ENCODE data around the gene TEKT4. TPM values are rescaled to one million over a fixed set of nuclear protein-coding genes. Genes with fewer than 3 reads are reported as not detected.
"Not testable (repeated sequence)": the region's sequence is repeated elsewhere in the genome, so short reads cannot be mapped to it uniquely, and the experiment has no call there.

The TEKT4 gene
- total and polyA plus RNA-seq, 8 donors, result not detected

DNA sequence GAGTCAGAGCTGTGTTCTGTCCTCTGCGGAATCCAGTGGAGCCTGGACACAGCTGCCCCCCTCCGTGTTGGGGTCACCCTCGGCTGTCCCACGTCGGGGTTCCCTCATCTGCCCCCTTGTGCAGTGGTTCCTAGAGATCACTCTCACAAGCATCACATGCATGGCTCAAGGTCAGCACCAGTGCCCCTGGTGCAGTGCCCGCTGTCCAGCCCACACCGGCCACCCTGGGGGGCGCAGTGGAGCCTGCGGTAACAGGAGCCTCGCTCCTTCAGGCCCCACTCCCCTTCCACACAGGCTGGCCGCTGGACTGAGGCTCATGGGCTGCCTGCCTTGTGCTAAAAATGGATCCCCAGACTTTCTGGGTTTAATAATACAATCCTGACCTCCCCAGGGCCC lies 8.8 kb downstream of the TEKT4 start:
- intact Hi-C loops (cut with DNase I; ENCODE audit: low total_unique reads), result no loop called here
- peaks cover 0 to 37% (median 0%) of the 10 kb centered on the region in 3 donors for H3K27me3 ChIP-seq
- H3K27ac ChIP-seq, result no peak overlapping the region
- 81 to 91% (median 87%) methylated on average over 6 to 11 of the region's 11 CpGs for WGBS, 5 donors
- DNase-seq, result no peak
- no peaks in the 10 kb centered on the region for H3K36me3 ChIP-seq
- no peak overlapping the region for H3K4me3 ChIP-seq
- H3K4me1 ChIP-seq, result no peaks in the 10 kb centered on the region
- TF ChIP-seq EP300 (IDR thresholded peaks at IDR 0.05) (no peak), POLR2A (IDR thresholded peaks at IDR 0.05) (no peak), POLR2AphosphoS5 (IDR thresholded peaks at IDR 0.05) (no peak)
- TF ChIP-seq, protein P1, sequence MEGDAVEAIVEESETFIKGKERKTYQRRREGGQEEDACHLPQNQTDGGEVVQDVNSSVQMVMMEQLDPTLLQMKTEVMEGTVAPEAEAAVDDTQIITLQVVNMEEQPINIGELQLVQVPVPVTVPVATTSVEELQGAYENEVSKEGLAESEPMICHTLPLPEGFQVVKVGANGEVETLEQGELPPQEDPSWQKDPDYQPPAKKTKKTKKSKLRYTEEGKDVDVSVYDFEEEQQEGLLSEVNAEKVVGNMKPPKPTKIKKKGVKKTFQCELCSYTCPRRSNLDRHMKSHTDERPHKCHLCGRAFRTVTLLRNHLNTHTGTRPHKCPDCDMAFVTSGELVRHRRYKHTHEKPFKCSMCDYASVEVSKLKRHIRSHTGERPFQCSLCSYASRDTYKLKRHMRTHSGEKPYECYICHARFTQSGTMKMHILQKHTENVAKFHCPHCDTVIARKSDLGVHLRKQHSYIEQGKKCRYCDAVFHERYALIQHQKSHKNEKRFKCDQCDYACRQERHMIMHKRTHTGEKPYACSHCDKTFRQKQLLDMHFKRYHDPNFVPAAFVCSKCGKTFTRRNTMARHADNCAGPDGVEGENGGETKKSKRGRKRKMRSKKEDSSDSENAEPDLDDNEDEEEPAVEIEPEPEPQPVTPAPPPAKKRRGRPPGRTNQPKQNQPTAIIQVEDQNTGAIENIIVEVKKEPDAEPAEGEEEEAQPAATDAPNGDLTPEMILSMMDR (IDR thresholded peaks at IDR 0.05), result no peak
- H3K9me3 ChIP-seq, result no peaks in the 10 kb centered on the region

DNA sequence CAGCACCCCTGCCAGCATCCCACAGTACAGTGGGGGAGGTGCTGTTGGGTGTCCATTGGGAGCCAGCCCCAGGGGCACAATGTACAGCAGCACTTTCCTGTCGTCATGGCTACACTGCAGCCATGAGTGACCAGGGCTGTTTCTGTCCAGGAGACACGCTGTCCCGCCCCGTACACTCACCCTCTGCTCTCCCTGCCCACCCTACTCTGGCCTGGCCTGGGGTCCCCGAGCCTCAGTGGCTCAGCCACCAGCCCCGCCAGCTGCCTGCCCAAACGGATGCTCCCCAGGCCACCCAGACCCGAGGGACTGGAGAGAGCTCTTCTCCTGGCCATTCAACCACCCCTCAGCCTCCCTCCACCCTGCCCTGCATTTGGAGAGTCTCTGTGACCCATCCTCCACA lies 9.3 kb downstream of the TEKT4 start:
- intact Hi-C loops (cut with DNase I; ENCODE audit: low total_unique reads), result no loop called here
- Histone ChIP-seq H3K27me3 (peaks cover 0 to 32% (median 0%) of the 10 kb centered on the region in 3 donors), H3K36me3 (no peaks in the 10 kb centered on the region), H3K4me3 (no peak overlapping the region), H3K9me3 (no peaks in the 10 kb centered on the region), H3K4me1 (no peaks in the 10 kb centered on the region), H3K27ac (no peak overlapping the region)
- WGBS, 5 donors, result 67 to 79% (median 73%) methylated on average over 4 to 8 of the region's 8 CpGs
- no peak for DNase-seq
- TF ChIP-seq, protein P1 (IDR thresholded peaks at IDR 0.05), result no peak
- TF ChIP-seq POLR2A (IDR thresholded peaks at IDR 0.05) (no peak), POLR2AphosphoS5 (IDR thresholded peaks at IDR 0.05) (no peak), EP300 (IDR thresholded peaks at IDR 0.05) (no peak)

DNA sequence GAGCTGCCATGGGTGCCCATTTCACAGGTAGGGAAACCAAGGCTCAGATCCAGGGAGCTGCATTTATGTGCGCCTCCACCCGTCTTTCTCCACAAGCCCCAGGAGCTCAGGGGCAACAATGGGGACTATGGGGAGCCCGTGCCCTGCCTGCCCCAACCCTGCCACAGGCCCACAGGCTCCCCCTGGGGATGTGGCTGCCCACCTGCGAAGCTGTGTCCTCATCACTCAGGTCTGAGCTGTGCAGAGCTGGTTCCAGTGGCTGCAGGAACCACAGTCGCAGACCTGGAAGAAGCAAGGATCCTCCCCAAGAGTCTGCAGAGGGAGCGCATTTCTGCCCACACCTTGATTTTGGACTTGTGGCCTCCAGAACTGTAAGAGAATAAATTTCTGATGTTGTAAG lies 9.8 kb downstream of the TEKT4 start:
- H3K27ac ChIP-seq, result no peak overlapping the region

DNA sequence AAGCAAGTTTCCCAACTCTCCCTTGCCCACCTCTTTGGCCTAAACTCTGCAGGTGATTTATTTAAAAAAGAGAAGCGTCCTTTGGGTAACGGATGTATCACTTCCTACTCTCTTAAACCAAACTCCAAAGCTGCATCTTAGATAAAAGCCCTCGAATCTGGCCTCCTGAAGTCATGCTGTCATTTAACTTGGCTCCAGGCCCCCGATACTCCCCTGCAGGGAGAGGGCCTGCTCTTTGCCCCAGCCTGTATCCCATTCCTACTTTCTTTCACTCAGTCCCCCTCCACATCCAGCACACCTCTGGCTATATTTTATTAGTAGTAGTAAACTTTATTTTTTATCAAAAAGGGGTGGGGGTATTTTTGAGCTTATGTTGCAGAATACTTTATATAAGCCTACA lies 19.0 kb downstream of the TEKT4 start:
- H3K4me3 ChIP-seq, result no peak overlapping the region
- no peaks in the 10 kb centered on the region for H3K36me3 ChIP-seq
- TF ChIP-seq, protein P1 (IDR thresholded peaks at IDR 0.05), result no peak
- TF ChIP-seq POLR2A (IDR thresholded peaks at IDR 0.05) (no peak), POLR2AphosphoS5 (IDR thresholded peaks at IDR 0.05) (no peak), EP300 (IDR thresholded peaks at IDR 0.05) (no peak)
- H3K9me3 ChIP-seq, result no peaks in the 10 kb centered on the region
- no peak for DNase-seq
- 16 to 36% (median 31%) methylated on average over 4 of the region's 4 CpGs for WGBS, 5 donors
- peaks cover 0 to 4% (median 0%) of the 10 kb centered on the region in 3 donors for H3K27me3 ChIP-seq
- intact Hi-C loops (cut with DNase I; ENCODE audit: low total_unique reads), result no loop called here
- no peaks in the 10 kb centered on the region for H3K4me1 ChIP-seq
- H3K27ac ChIP-seq, result no peak overlapping the region

More for the DNA sequence above, 9.8 kb downstream of the TEKT4 start:
- Histone ChIP-seq H3K4me1 (no peaks in the 10 kb centered on the region), H3K9me3 (no peaks in the 10 kb centered on the region), H3K27me3 (peaks cover 0 to 27% (median 0%) of the 10 kb centered on the region in 3 donors), H3K4me3 (no peak overlapping the region), H3K36me3 (no peaks in the 10 kb centered on the region)
- WGBS, 5 donors, result 75 to 100% (median 80%) methylated on average over 3 to 6 of the region's 6 CpGs
- DNase-seq, result no peak
- TF ChIP-seq POLR2AphosphoS5 (IDR thresholded peaks at IDR 0.05), result no peak
- TF ChIP-seq POLR2A (IDR thresholded peaks at IDR 0.05), result no peak
- TF ChIP-seq, protein P1 (IDR thresholded peaks at IDR 0.05), result no peak
- TF ChIP-seq EP300 (IDR thresholded peaks at IDR 0.05), result no peak
- intact Hi-C loops (cut with DNase I; ENCODE audit: low total_unique reads), result no loop called here

DNA sequence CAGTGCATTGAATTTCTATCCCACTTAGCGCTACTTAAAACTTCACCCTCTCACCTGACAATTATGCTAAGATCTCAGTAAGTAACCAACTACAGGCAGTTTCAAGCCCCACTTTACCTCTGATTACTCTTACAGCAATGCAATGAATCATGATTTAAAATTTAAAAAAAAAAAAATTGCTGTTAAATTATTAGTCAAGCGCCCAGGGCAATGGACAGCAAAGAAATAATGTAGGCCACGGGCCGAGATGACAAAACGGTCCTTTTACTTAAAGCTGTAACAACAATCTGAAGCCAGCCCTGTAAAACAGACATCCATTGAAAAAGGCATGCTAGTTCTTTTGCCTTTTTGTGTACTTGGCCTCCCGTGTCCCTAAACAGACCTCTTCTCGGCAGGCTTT lies 24.0 kb downstream of the TEKT4 start:
- H3K27ac ChIP-seq; DNase-seq; H3K36me3 ChIP-seq; H3K4me1 ChIP-seq; intact Hi-C loops (cut with DNase I; ENCODE audit: low total_unique reads); H3K9me3 ChIP-seq; H3K4me3 ChIP-seq: not testable (repeated sequence)
- WGBS, 5 donors, result 51 to 62% (median 59%) methylated on average over 7 of the region's 7 CpGs
- peaks cover 0 to 16% (median 0%) of the 10 kb centered on the region in 3 donors for H3K27me3 ChIP-seq

DNA sequence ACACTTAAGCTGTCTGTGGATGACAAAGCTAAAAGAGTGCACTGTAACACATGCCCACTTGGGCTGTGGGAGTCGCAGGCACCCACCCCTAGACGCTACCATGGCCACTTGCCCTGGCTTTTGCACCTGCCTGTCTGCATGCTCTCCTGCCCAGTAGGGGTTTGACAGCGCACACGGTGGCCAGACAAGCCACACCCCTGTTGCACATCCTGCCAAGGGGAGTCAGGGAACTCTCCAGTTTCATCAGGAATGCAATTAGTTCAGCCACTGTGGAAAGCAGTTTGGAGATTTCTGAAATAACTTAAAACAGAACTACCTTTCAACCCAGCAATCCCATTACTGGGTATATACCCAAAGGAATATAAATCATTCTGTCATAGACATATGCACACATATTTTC lies 35.7 kb downstream of the TEKT4 start:
- DNase-seq; H3K4me1 ChIP-seq; H3K27ac ChIP-seq; H3K4me3 ChIP-seq; intact Hi-C loops (cut with DNase I; ENCODE audit: low total_unique reads); H3K36me3 ChIP-seq: not testable (repeated sequence)
- WGBS, 5 donors, result 71 to 82% (median 73%) methylated on average over 3 to 4 of the region's 4 CpGs
- Histone ChIP-seq H3K9me3 (peaks cover 0 to 17% (median 3%) of the 10 kb centered on the region in 4 donors), H3K27me3 (peaks cover 0 to 19% (median 0%) of the 10 kb centered on the region in 3 donors)

Data from stomach (tissue), 9 donors.